Liver (tissue), 3 donors: Measurements from ENCODE around the gene DPYSL4.

Experiments
- EGR1 ChIP-seq, 2 donors: IDR thresholded peaks; 2 replicates each; pipeline ENCODE4 v1.6.1; 2016 to 2018; ENCODE audit warnings: antibody characterized with exemption in 2 of 2, low read depth in 2 of 2
- RAD21 ChIP-seq, 2 donors: IDR thresholded peaks; 2 replicates each; pipeline ENCODE4 v1.6.1; 2016; ENCODE audit warnings: antibody characterized with exemption in 2 of 2, mild to moderate bottlenecking in 2 of 2
- YY1 ChIP-seq: IDR thresholded peaks from 2 replicates; pipeline ENCODE4 v1.6.1; 2016; ENCODE audit warnings: antibody characterized with exemption, mild to moderate bottlenecking
- TF ChIP-seq, protein P1 (sequence below): fragments of 150-350 bp; IDR thresholded peaks from 2 replicates; pipeline ENCODE4 v1.5.1; 2017; ENCODE audit warnings: improper control_type of control experiment, low read depth, low read length; ENCODE audit not compliant: missing input control
- TF ChIP-seq, protein P2 (sequence below): IDR thresholded peaks from 2 replicates; pipeline ENCODE4 v1.6.1; 2016; ENCODE audit warnings: antibody characterized with exemption
- TF ChIP-seq, protein P3 (sequence below): IDR thresholded peaks from 2 replicates; pipeline ENCODE4 v1.6.1; 2016; ENCODE audit warnings: antibody characterized with exemption
- donor health status: healthy.
- donor health status: healthy.

DNA sequence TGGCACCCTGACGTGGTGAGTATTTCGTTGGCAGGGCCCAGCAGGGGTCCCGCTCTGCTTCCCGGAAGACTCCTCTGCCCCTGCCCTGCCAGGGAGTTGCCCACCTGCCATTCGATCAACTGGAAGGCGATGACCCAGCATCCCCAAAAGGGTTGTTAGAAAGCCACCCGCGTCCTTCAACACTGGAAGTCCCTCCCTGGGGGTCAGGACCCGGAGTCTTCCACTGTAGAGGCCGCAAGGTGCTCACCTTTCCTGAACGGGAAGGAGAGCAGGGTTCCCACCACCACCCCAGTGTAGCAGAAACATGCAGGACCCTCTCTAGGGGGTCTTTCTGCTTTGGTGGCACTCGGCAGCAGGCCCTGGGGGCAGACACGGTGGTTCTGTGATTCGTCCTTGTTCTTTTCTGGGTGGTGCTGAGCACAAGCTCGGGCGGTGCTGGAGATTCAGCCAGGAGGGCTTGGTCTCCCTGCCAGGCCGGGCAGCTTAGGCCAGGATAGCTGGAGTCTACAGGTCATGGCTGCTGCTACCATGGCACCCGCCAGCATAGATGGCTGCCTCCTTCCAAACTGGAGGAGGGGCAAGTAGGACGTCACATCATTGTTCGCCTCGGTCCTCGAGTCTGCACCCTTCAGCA is 19.6 kb upstream of the DPYSL4 start:
- TF ChIP-seq YY1 (no peak), EGR1 (IDR thresholded peaks at IDR 0.05; ENCODE audit: low read depth in 2 of 2) (no peak), RAD21 (IDR thresholded peaks at IDR 0.05) (no peak)
- TF ChIP-seq, protein P1, sequence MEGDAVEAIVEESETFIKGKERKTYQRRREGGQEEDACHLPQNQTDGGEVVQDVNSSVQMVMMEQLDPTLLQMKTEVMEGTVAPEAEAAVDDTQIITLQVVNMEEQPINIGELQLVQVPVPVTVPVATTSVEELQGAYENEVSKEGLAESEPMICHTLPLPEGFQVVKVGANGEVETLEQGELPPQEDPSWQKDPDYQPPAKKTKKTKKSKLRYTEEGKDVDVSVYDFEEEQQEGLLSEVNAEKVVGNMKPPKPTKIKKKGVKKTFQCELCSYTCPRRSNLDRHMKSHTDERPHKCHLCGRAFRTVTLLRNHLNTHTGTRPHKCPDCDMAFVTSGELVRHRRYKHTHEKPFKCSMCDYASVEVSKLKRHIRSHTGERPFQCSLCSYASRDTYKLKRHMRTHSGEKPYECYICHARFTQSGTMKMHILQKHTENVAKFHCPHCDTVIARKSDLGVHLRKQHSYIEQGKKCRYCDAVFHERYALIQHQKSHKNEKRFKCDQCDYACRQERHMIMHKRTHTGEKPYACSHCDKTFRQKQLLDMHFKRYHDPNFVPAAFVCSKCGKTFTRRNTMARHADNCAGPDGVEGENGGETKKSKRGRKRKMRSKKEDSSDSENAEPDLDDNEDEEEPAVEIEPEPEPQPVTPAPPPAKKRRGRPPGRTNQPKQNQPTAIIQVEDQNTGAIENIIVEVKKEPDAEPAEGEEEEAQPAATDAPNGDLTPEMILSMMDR = no peak
- TF ChIP-seq, protein P2, sequence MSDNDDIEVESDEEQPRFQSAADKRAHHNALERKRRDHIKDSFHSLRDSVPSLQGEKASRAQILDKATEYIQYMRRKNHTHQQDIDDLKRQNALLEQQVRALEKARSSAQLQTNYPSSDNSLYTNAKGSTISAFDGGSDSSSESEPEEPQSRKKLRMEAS = no peak
- TF ChIP-seq, protein P3, sequence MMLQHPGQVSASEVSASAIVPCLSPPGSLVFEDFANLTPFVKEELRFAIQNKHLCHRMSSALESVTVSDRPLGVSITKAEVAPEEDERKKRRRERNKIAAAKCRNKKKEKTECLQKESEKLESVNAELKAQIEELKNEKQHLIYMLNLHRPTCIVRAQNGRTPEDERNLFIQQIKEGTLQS = no peak
